D341Med (cell line): ENCODE data around the gene KCND3.

Source experiments
- DNase-seq: peaks from one replicate; pipeline ENCODE4 v3.0.0; 2012; ENCODE audit warnings: low spot score

Gene KCND3

DNA sequence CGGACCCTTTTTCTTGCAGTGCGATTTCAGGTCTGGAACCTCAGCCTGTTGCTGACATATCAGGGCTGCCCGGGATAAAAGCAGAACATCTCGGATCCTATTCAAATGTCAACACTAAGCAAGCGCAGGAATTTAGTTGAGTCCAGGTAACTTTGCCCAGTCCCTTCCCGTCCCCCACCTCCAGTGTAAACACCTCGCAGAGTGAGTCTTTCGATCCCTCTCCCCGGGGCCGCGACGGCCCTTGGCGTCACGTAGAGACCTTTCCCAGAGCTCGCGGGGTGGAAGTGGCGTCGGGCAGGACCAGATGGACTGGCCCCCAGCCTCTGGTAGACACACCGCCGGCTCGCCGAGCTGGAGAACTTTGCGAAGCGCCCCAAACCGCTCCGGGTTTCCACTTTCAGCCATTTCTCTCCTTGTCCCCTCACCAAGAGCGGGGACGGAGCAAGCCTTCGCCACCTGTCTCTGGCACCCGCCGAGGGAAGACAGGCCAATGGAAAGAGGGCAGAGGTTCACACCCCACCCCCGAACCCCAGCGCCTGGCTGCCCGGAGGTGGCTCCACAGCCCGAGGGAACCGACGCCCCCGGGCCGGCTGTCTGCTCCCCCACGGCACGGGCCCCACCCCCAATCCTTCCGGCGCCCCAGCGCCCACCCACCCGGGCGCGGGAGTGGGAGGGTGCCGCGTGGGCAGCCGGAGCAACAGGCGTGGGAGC is 570 bp downstream of the KCND3 start:
- no peak for DNase-seq

- no peak for DNase-seq
Observed at GRCh38 chr1:111988377-111988742, 1.1 kb downstream of the KCND3 start.

GRCh38 chr1:111987502-111987901 is 2.0 kb downstream of the KCND3 start:
- no peak for DNase-seq

DNA sequence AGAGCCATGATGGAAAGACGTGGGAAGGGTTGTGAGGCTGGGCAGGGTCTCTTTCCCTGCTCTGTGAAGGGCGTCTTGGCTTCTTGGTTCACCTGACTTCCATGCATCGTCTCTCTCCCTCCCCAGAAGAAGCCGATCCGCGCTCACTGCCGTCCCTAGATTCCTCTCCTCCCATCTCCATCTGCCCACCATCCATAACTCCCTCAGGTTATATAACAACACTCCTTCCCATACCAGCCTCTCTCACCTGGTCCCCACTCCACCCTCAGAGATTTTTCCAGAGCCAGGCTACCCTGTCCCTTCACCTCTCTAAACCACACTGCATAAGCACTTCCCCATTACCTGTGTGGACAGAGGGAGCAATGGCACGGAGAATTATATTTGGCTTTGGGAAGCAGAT is 6.0 kb downstream of the KCND3 start:
- DNase-seq: no peak

DNA sequence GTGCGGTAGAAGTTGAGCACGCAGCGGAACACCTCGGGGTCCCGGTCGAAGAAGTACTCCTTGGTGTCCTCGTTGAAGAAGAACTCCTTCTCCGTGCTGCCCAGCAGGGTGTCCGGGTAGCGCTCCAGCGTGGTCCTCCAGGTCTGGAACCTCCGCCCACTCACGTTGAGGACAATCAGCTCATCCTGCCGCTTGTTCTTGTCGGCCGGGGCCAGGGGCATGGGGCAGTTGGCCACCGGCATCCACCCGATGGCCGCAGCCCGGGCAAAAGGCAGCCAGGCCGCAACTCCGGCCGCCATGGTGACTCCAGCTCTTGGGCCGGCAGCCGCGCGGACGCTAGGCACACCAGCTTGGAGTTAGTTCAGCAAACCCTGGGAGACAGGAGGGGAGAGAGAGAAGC is 7.0 kb downstream of the KCND3 start:
- DNase-seq: no peak

DNA sequence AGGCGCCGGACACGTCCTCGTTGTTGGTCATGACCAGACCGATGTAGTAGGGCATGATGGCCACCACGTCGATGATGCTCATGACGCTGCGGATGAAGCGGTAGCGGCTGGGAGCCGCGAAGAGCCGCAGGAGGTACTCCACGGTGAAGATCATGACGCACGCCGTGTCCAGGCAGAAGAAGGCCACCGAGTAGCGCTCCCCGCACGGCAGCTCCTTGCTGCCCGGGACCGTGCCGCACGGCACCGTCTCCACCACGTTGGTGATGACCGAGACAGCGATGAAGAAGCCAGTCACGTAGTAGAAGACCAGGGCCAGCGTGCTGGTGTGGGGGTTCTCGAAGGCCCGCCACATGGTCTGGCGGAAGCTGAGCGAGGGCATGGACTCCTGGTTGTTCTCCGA is 7.6 kb downstream of the KCND3 start:
- DNase-seq: no peak

GRCh38 chr1:111981090-111981489 is 8.4 kb downstream of the KCND3 start:
- no peak for DNase-seq

- DNase-seq: no peak
Observed at GRCh38 chr1:111980686-111981085, 8.8 kb downstream of the KCND3 start.

- DNase-seq: no peak
Observed at GRCh38 chr1:111978695-111979094, 10.8 kb downstream of the KCND3 start.

- no peak for DNase-seq
Observed at GRCh38 chr1:111977378-111977777, 12.1 kb downstream of the KCND3 start.

DNA sequence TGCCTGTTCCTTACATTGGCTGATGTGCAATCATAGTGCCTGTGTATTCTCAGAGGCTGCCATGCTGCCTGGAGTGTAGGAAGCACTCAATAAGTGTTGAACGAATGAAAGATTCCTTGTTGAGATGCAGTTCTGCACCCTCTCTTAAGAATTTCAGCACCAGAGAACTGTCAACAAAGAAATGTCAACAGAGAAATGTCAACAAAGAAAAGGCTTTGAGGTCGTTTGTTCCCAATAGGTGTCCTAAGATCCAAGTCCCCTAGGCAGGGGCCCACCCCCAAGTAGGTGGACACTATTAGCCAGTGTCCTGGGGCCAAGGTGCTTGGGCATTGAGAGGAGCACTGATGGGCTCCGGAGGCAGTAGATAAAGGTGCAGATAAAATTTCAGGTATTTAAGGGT is 12.6 kb downstream of the KCND3 start:
- DNase-seq: no peak

GRCh38 chr1:111976332-111976731 is 13.1 kb downstream of the KCND3 start:
- DNase-seq: no peak

DNA sequence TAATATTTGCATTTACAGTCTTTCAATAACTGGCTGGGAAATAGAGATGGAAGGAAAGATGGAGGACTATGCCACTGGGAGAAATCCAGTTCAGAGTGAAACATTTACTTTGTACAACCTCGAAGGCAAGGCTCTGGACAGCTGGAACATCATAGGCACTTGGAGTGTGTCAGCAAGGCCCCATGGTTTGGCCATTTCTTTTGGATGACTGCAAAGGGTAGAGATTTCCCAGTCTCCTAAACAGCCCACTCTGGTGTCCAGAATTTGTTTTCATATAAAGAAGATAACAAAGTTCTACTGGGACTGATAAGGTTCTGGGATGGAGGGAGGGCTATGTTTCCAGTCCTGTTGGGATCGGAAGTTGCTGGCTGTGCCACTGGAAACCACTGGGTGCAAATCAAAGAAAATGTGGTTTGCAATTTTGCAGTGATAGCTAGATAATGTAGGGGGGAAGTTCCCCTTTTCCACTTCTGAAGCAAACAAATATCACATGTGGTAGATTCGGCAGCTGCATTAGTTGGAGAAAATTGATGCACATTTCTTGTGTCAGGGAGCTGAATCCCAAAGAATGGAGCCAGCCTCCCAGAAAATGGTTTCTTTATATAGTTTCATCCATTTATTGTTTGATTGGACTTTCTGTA is 16.2 kb downstream of the KCND3 start:
- DNase-seq: no peak

DNA sequence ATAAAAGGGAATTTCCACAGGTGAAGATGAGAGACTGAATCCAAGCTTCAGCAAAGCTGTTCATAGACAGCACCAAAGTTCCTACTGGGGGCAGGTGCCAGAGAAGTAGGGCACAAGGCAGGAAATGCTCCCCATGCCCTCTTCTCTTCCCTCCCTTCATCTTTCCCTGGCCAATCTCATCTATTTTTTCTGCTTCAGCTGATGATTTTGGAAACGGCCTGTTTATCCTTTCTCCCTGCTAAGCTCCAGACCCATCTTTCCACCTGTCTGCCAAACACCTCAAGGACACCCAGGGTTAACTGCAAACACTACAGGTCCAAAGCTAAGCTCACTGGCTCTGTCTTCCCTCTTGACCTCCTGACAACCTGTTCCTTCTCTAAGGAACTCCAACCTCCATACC is 18.1 kb downstream of the KCND3 start:
- no peak for DNase-seq

DNA sequence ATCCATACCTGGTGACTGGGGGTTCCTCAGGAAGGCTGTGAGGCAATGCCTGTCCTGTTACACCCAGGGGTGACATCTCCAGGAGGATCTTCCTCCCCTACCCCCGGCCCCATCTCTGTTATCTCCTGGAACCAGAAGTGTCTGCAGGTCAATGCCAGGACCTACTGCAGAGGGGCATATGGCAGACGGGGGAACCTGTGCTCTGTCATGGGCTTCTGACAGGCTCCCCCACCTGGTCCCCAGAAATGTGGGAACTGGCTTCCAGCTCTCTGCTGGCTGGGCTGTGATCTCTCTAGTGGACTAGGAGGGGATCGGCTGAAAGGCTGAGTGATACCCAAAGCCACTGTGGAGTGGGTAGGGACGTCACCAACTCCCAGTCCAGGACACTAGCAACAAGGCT is 21.0 kb downstream of the KCND3 start:
- no peak for DNase-seq

DNA sequence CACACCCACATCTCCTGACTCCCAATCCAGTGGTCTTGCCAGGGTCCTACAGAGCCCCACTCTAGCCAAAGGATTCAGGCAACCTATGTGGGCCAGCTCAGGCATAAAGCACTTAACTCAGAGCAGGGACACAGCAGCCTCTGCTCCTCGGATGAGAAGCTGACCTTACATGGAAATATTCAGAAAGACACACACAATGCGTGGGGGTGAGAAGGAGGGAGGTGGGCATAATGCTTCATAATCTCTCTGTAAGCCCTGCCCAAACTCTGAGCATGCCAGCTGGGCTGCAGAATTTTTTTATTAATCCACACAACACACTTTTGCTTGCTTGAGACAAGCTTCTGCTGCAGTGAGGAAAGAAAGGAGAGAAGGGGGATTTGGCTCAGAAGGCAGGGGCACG is 21.6 kb downstream of the KCND3 start:
- peak; percentile 52 for DNase-seq

GRCh38 chr1:111967067-111967690 is 22.3 kb downstream of the KCND3 start:
- no peak for DNase-seq

GRCh38 chr1:111965781-111966443 is 23.6 kb downstream of the KCND3 start:
- DNase-seq: no peak

- DNase-seq: no peak
Observed at GRCh38 chr1:111963985-111964738, 25.3 kb downstream of the KCND3 start.

DNA sequence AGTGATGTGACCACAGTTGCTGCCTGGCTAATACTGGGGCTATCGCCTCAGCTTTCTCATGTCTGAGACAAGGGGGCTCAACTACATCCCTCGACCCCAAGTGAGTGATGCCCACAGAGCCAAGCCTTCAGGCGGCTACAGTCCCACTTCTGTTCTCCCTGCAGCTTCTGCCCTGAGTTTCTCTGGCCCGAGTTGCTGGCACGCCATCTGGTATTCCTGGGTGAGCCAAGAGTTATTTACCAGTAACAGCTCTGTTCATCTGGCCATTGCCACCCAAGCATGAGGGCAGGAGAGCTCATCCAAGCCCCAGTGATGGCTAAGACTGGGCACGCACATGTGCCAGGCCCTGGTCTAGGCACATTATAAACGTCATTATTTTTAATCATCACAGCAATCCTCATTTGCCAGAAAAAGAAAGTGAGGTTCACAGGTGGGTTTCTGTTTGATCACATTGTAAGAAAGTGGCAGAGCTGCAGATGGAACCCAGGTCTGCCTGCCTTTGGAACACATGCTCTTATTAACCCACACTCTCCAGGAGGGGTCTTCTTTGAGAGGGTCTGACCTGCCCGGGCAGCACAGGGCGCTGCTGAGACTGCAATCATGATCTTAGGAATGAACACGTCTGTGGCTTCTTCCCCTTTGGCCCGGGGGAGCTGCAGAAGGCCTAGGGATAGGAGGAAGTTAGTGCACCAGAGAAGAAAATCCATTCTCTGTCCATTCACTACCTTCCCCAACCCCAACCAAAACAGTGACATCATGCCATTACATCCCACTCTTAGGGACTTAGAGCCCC is 27.5 kb downstream of the KCND3 start:
- no peak for DNase-seq

- DNase-seq: no peak
Observed at GRCh38 chr1:111961016-111961415, 28.5 kb downstream of the KCND3 start.

GRCh38 chr1:111959436-111959835 is 30.0 kb downstream of the KCND3 start:
- no peak for DNase-seq
